Sigmoid colon (tissue), 3 donors: ENCODE results near the gene PGPEP1.

Experiments used
- CTCF ChIP-seq, 4 experiments: fragments of 450-650 bp in 3 of 4; fragments of 200-600 bp in 1 of 4; IDR thresholded peaks; one replicate each; pipeline ENCODE4 v1.5.1; 2016 to 2019; ENCODE audit warnings: antibody characterized with exemption in 4 of 4, mild to moderate bottlenecking in 3 of 4, moderate library complexity in 2 of 4
- POLR2A ChIP-seq, 2 donors: fragments of 450-650 bp; IDR thresholded peaks; one replicate each; pipeline ENCODE4 v1.6.1; 2016; ENCODE audit warnings: antibody characterized with exemption in 2 of 2, mild to moderate bottlenecking in 2 of 2, moderate library complexity in 2 of 2

GRCh38 chr19:18418029-18418482, 77.7 kb downstream of the PGPEP1 start:
- no peak for TF ChIP-seq CTCF (IDR thresholded peaks at IDR 0.05)
- TF ChIP-seq POLR2A (IDR thresholded peaks at IDR 0.05), result no peak
